H1 (cell line): ENCODE results near the gene C1QTNF1. TPM values are rescaled to one million over a fixed set of nuclear protein-coding genes. Genes with fewer than 3 reads are reported as not detected.

ENCODE experiments used
- CTCF ChIA-PET: fragments of 300-600 bp; sonication (Branson Sonifier 250); formaldehyde crosslinking; loops from one replicate; lab custom pipeline; 2021; ENCODE audit not compliant: partially characterized antibody; lab: Charles Lee
- POLR2A ChIA-PET: fragments of 300-600 bp; sonication (Branson Sonifier 250); formaldehyde crosslinking; loops from one replicate; lab custom pipeline; 2021; ENCODE audit warnings: inconsistent platforms; ENCODE audit not compliant: partially characterized antibody; lab: Charles Lee
- DNase-seq, 2 experiments: peaks; one replicate each; pipeline versions ENCODE4 v3.0.0 to v3.0.0-alpha.2; 2010 to 2022; ENCODE audit warnings: low spot score in 2 of 2, low read depth in 1 of 2, mixed read lengths in 1 of 2
- FAIRE-seq: peaks from 2 replicates; lab custom pipeline; 2011; peaks lifted over from hg19 to GRCh38; lab: Jason Lieb, UNC
- H2AFZ ChIP-seq: 2 replicates; pipeline ENCODE4 v1.8.1; 2012; ENCODE audit warnings: low read length, inconsistent platforms
- H2AK5ac ChIP-seq: 2 replicates; pipeline ENCODE4 v1.6.1; 2013; ENCODE audit warnings: low read depth, low read length
- H2BK120ac ChIP-seq: replicated peaks from 2 replicates; pipeline ENCODE3; 2013; ENCODE audit warnings: low read depth, low read length, inconsistent platforms
- H2BK12ac ChIP-seq: 2 replicates; pipeline ENCODE4 v1.6.1; 2013; ENCODE audit warnings: low read depth, low read length
- H2BK15ac ChIP-seq: 2 replicates; pipeline ENCODE4 v1.6.1; 2013; ENCODE audit warnings: low read length
- H2BK20ac ChIP-seq: 2 replicates; pipeline ENCODE4 v1.6.1; 2013; ENCODE audit warnings: low read length
- H2BK5ac ChIP-seq: 2 replicates; pipeline ENCODE4 v1.6.1; 2013; ENCODE audit warnings: low read depth, low read length
- H3K14ac ChIP-seq: 2 replicates; pipeline ENCODE4 v1.6.1; 2013; ENCODE audit warnings: inconsistent platforms; ENCODE audit not compliant: insufficient read length
- H3K18ac ChIP-seq: 2 replicates; pipeline ENCODE4 v1.6.1; 2013; ENCODE audit warnings: low read length; ENCODE audit errors: extremely low read depth
- H3K23ac ChIP-seq: 2 replicates; pipeline ENCODE4 v1.6.1; 2013; ENCODE audit warnings: inconsistent platforms; ENCODE audit not compliant: insufficient read length
- H3K23me2 ChIP-seq: 2 replicates; pipeline ENCODE4 v1.6.1; 2013; ENCODE audit warnings: low read depth, low read length
- H3K27ac ChIP-seq: 2 replicates; pipeline ENCODE4 v1.6.1; 2011; ENCODE audit warnings: low read depth, low read length, inconsistent platforms
- H3K27me3 ChIP-seq, 4 experiments: replicated peaks in 1 of 4; 1 replicate in 1 of 4; 2 replicates in 3 of 4; pipeline versions ENCODE4 v1.6.1 to v1.8.1; 2011 to 2013; ENCODE audit warnings: low read length in 3 of 4, mild to moderate bottlenecking in 3 of 4, inconsistent platforms in 2 of 4, mixed read lengths in 2 of 4, moderate library complexity in 1 of 4; ENCODE audit not compliant: control insufficient read depth in 3 of 4, insufficient read depth in 3 of 4; ENCODE audit errors: extremely low read depth in 1 of 4
- H3K36me3 ChIP-seq, 4 experiments: 2 replicates each; pipeline versions ENCODE4 v1.6.1 to v1.8.1; 2011 to 2013; ENCODE audit warnings: mild to moderate bottlenecking in 4 of 4, low read length in 3 of 4, moderate library complexity in 2 of 4, control low read depth in 1 of 4, inconsistent platforms in 1 of 4; ENCODE audit not compliant: insufficient read depth in 4 of 4, control insufficient read depth in 2 of 4
- H3K4ac ChIP-seq: replicated peaks from 2 replicates; pipeline ENCODE3; 2013; ENCODE audit warnings: low read length, low read depth, mixed read lengths, inconsistent platforms; ENCODE audit not compliant: insufficient read length
- H3K4me1 ChIP-seq, 4 experiments: replicated peaks in 1 of 4; 1 replicate in 1 of 4; 2 replicates in 3 of 4; pipeline versions ENCODE4 v1.6.1 to v1.8.1; 2011 to 2013; ENCODE audit warnings: low read length in 3 of 4, inconsistent platforms in 2 of 4, mixed read lengths in 1 of 4; ENCODE audit not compliant: insufficient read depth in 4 of 4, control insufficient read depth in 3 of 4
- H3K4me2 ChIP-seq, 2 experiments: 2 replicates each; pipeline versions ENCODE4 v1.6.1 to v1.8.1; 2011 to 2013; ENCODE audit warnings: low read depth in 2 of 2, low read length in 2 of 2, control low read depth in 1 of 2, inconsistent platforms in 1 of 2, mild to moderate bottlenecking in 1 of 2; ENCODE audit not compliant: insufficient read depth in 1 of 2
- H3K4me3 ChIP-seq, 4 experiments: fragments of 200-600, 300-600 bp in 1 of 4; sonication (generic), shearing (Covaris generic), sonication (Bioruptor Twin) in 1 of 4; 2 replicates each; pipeline versions ENCODE4 v1.5.1 to v1.8.1; 2011 to 2016; ENCODE audit warnings: low read length in 4 of 4, low read depth in 3 of 4, control low read depth in 2 of 4, inconsistent platforms in 2 of 4, mild to moderate bottlenecking in 2 of 4, mixed read lengths in 1 of 4, moderate library complexity in 1 of 4; ENCODE audit not compliant: insufficient read depth in 2 of 4; ENCODE audit errors: extremely low read depth in 1 of 4
- H3K56ac ChIP-seq: replicated peaks from 2 replicates; pipeline ENCODE3; 2013; ENCODE audit warnings: low read depth, mild to moderate bottlenecking, mixed read lengths, low read length, inconsistent platforms; ENCODE audit not compliant: insufficient read length
- H3K79me1 ChIP-seq: 2 replicates; pipeline ENCODE4 v1.6.1; 2013; ENCODE audit warnings: low read depth, low read length, control low read depth
- H3K79me2 ChIP-seq, 2 experiments: 2 replicates each; pipeline versions ENCODE4 v1.6.1 to v1.8.1; 2012 to 2013; ENCODE audit warnings: low read length in 2 of 2, mild to moderate bottlenecking in 2 of 2, inconsistent platforms in 1 of 2; ENCODE audit not compliant: insufficient read depth in 2 of 2, control insufficient read depth in 1 of 2
- H3K9ac ChIP-seq, 4 experiments: replicated peaks in 1 of 4; 1 replicate in 1 of 4; 2 replicates in 3 of 4; pipeline versions ENCODE4 v1.6.1 to v1.8.1; 2011 to 2013; ENCODE audit warnings: low read depth in 3 of 4, low read length in 3 of 4, control low read depth in 2 of 4, mild to moderate bottlenecking in 2 of 4, moderate library complexity in 2 of 4, inconsistent platforms in 1 of 4; ENCODE audit errors: extremely low read depth in 1 of 4
- H3K9me3 ChIP-seq, 2 experiments: 2 replicates each; pipeline versions ENCODE4 v1.6.1 to v1.8.1; 2012 to 2013; ENCODE audit warnings: mild to moderate bottlenecking in 2 of 2, moderate library complexity in 2 of 2, control low read depth in 1 of 2, inconsistent platforms in 1 of 2, low read depth in 1 of 2, low read length in 1 of 2, mixed read lengths in 1 of 2; ENCODE audit not compliant: insufficient read depth in 2 of 2
- H4K20me1 ChIP-seq, 2 experiments: replicated peaks in 1 of 2; 2 replicates each; pipeline versions ENCODE3 to v1.8.1; 2011 to 2013; ENCODE audit warnings: inconsistent platforms in 2 of 2, low read length in 2 of 2, mild to moderate bottlenecking in 1 of 2; ENCODE audit not compliant: insufficient read depth in 2 of 2, control insufficient read depth in 1 of 2
- H4K5ac ChIP-seq: 2 replicates; pipeline ENCODE4 v1.6.1; 2013; ENCODE audit warnings: low read length, low read depth, mixed read lengths, inconsistent platforms; ENCODE audit not compliant: insufficient read length
- H4K8ac ChIP-seq: 2 replicates; pipeline ENCODE4 v1.8.0; 2013; ENCODE audit warnings: mild to moderate bottlenecking, moderate library complexity, low read length, inconsistent platforms; ENCODE audit not compliant: insufficient read depth; ENCODE audit errors: extremely low read depth
- H4K91ac ChIP-seq: replicated peaks from 2 replicates; pipeline ENCODE3; 2013; ENCODE audit warnings: low read length, mixed read lengths, inconsistent platforms; ENCODE audit not compliant: insufficient read length
- SP4 ChIP-seq: IDR thresholded peaks from 2 replicates; pipeline ENCODE4 v1.6.1; 2012; ENCODE audit warnings: low read length, inconsistent platforms
- TEAD4 ChIP-seq: IDR thresholded peaks from 2 replicates; pipeline ENCODE4 v1.6.1; 2012; ENCODE audit warnings: low read depth, low read length, inconsistent platforms, mixed read lengths
- WGBS, 2 experiments: shearing (Covaris generic) in 1 of 2; methylation state at CpG; one replicate each; pipeline versions ENCODE4 v1.1.6 to v1.1.7; 2013 to 2015; ENCODE audit warnings: low lambda C conversion rate in 2 of 2, mixed read lengths in 2 of 2, inconsistent platforms in 1 of 2, low coverage in 1 of 2, missing lambda C conversion rate in 1 of 2; ENCODE audit not compliant: insufficient replicate concordance in 2 of 2, insufficient coverage in 1 of 2, insufficient read length in 1 of 2; ENCODE audit errors: extremely low coverage in 1 of 2, missing lambda C conversion rate in 1 of 2; 5-methylcytosine and 5-hydroxymethylcytosine counted together
- polyA plus RNA-seq, 7 experiments: library from polyadenylated mRNA; depleted of rRNA in 3 of 7; stranded (reverse) in 5 of 7; unstranded in 2 of 7; fragments of >200 nt in 5 of 7; fragments of 200-250 nt in 2 of 7; gene quantifications; 1 replicate in 5 of 7; 2 replicates in 1 of 7; 4 replicates in 1 of 7; pipeline versions ENCODE4 v1.2.1 to v1.2.3, GENCODE V29; 2011 to 2013; ENCODE audit warnings: missing spikeins in 2 of 7, mixed read lengths in 2 of 7
- total RNA-seq: library from RNA; stranded (reverse); fragmentation: NEBNext Ultra II Directional; extraction: Animal tissue kit (Norgen Biotek cat#: 25700); gene quantifications from 2 replicates; pipeline ENCODE4 v1.2.1, GENCODE V29; 2021

Gene C1QTNF1
- total and polyA plus RNA-seq, 2 of the 8 experiments (the other 6 are each of a cell fraction or from before 2014, with no cell fraction given): 1.5 to 2.5 TPM

- Histone ChIP-seq H3K27me3 (no peaks in the 10 kb centered on the region), H3K23ac (no peak overlapping the region), H4K5ac (no peak overlapping the region), H3K4me2 (no peak overlapping the region), H3K4me1 (peaks cover 0 to 2% (median under 1%) of the 10 kb centered on the region in 4 experiments; a peak in 1 of 7 replicates), H2BK120ac (no peak overlapping the region), H3K9me3 (no peaks in the 10 kb centered on the region), H3K4me3 (no peak overlapping the region), H4K91ac (no peak overlapping the region), H2AFZ (no peak overlapping the region), H2BK15ac (no peak overlapping the region), H2BK20ac (no peak overlapping the region), H3K36me3 (peaks cover 0 to 11% (median 5%) of the 10 kb centered on the region in 4 experiments; a peak in 4 of 8 replicates), H4K8ac (no peak overlapping the region), H3K9ac (no peak overlapping the region), H3K79me2 (no peaks in the 10 kb centered on the region), H3K23me2 (no peaks in the 10 kb centered on the region), H3K4ac (no peak overlapping the region), H3K14ac (no peak overlapping the region), H2BK5ac (no peak overlapping the region), H2AK5ac (no peak overlapping the region), H3K27ac (no peak overlapping the region), H3K56ac (no peak overlapping the region), H3K18ac (no peak overlapping the region), H4K20me1 (peaks cover 6 to 9% of the 10 kb centered on the region in 2 experiments), H2BK12ac (no peak overlapping the region), H3K79me1 (no peaks in the 10 kb centered on the region)
- POLR2A ChIA-PET: interaction anchor here (1.4 kb wide), 1 partner anchor 12 kb away, joined by 4 read pairs; no protein-coding TSS in a partner anchor
- WGBS, 2 experiments: 92% methylated on average over 26 of the region's 31 CpGs; no CpG with 5 or more reads in 1 of the 2 experiments
- TF ChIP-seq SP4: no peak
- TF ChIP-seq TEAD4: no peak
- FAIRE-seq: no peak
- no peak for DNase-seq
- CTCF ChIA-PET: interaction anchor here (0.7 to 11.5 kb wide), 18 partner anchors 9 to 317 kb away, joined by 3 to 291 read pairs (median 5); no protein-coding TSS in a partner anchor
Measured at GRCh38 chr17:79084291-79085153, 60.6 kb downstream of the C1QTNF1 start.
